Cardiac muscle cell (in vitro differentiated cells and primary cell): ENCODE results near the gene SPINK9. TPM values are rescaled to one million over a fixed set of nuclear protein-coding genes. Genes with fewer than 3 reads are reported as not detected.

Source experiments
- DNase-seq, 2 donors: peaks; one replicate each; pipeline versions ENCODE4 v3.0.0 to v3.0.0-alpha.2; 2010 to 2017; ENCODE audit warnings: low read depth in 1 of 2, low spot score in 1 of 2
- H3K27ac ChIP-seq: fragments of 200-600 bp; sonication (generic); 2 replicates; pipeline ENCODE4 v1.5.1; 2016
- H3K27me3 ChIP-seq: fragments of 200-600 bp; sonication (generic); 2 replicates; pipeline ENCODE4 v1.6.0; 2016; ENCODE audit warnings: control low read depth
- H3K36me3 ChIP-seq: fragments of 200-600 bp; sonication (generic); 2 replicates; pipeline ENCODE4 v1.5.1; 2016; ENCODE audit warnings: control low read depth
- H3K4me1 ChIP-seq: fragments of 200-600 bp; sonication (generic); 2 replicates; pipeline ENCODE4 v1.8.1; 2017; ENCODE audit warnings: low read depth, mild to moderate bottlenecking, mixed run types
- H3K4me3 ChIP-seq: fragments of 200-600 bp; sonication (generic); 2 replicates; pipeline ENCODE4 v1.5.1; 2016; ENCODE audit warnings: mild to moderate bottlenecking
- H3K9me3 ChIP-seq: fragments of 200-600 bp; sonication (generic); 2 replicates; pipeline ENCODE4 v1.5.1; 2017; ENCODE audit warnings: low read depth, mild to moderate bottlenecking, control low read depth
- polyA plus RNA-seq: library from polyadenylated mRNA; unstranded; fragments of >200 nt; fragmentation: Nextera tagmentation; extraction: Ambion mirVana; gene quantifications from 2 replicates; pipeline ENCODE4 v1.2.1, GENCODE V29; 2016
- total RNA-seq: library from RNA; depleted of rRNA; stranded (reverse); fragments of >200 nt; gene quantifications from 2 replicates; pipeline ENCODE4 v1.2.3, GENCODE V29; 2016
- TF ChIP-seq, protein P1 (sequence below): IDR thresholded peaks from 2 replicates; pipeline ENCODE4 v1.5.1; 2012; ENCODE audit warnings: low read depth, mild to moderate bottlenecking, low read length

Gene SPINK9
- total and polyA plus RNA-seq, 2 experiments from 2014 or later, result not detected

DNA sequence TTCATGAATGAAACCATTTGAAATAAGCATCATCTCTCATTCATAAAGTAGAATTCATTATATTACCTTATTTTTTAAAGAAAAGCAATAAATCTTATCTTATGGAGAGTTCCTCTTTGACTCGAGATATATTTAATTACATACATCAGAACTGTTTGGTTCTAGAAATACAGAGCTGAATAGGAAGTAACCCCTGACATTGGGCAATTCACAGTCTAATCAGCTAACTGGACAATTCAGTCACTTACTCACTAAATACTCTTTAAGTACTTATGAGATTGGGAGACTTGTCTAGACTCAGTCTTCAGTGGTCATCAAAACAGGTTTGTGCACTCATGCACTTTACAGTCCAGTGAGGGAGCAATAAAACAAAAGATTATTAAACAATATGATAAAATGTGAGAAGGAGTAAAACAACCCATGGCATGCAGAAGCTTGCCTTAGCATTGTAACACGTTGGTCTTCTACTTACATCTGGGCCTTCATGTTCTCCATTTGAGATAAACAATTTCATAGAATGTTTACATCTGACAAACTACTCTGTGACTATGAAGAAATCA, 36.9 kb downstream of the SPINK9 start:
- no peaks in the 10 kb centered on the region for H3K27me3 ChIP-seq
- H3K4me1 ChIP-seq, result peaks cover 25% of the 10 kb centered on the region
- DNase-seq, result no peak
- no peak overlapping the region for H3K4me3 ChIP-seq
- H3K36me3 ChIP-seq, result no peaks in the 10 kb centered on the region
- peaks cover 2% of the 10 kb centered on the region for H3K9me3 ChIP-seq
- TF ChIP-seq, protein P1, sequence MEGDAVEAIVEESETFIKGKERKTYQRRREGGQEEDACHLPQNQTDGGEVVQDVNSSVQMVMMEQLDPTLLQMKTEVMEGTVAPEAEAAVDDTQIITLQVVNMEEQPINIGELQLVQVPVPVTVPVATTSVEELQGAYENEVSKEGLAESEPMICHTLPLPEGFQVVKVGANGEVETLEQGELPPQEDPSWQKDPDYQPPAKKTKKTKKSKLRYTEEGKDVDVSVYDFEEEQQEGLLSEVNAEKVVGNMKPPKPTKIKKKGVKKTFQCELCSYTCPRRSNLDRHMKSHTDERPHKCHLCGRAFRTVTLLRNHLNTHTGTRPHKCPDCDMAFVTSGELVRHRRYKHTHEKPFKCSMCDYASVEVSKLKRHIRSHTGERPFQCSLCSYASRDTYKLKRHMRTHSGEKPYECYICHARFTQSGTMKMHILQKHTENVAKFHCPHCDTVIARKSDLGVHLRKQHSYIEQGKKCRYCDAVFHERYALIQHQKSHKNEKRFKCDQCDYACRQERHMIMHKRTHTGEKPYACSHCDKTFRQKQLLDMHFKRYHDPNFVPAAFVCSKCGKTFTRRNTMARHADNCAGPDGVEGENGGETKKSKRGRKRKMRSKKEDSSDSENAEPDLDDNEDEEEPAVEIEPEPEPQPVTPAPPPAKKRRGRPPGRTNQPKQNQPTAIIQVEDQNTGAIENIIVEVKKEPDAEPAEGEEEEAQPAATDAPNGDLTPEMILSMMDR, result no peak
- H3K27ac ChIP-seq, result peak overlapping the region; percentile 6

DNA sequence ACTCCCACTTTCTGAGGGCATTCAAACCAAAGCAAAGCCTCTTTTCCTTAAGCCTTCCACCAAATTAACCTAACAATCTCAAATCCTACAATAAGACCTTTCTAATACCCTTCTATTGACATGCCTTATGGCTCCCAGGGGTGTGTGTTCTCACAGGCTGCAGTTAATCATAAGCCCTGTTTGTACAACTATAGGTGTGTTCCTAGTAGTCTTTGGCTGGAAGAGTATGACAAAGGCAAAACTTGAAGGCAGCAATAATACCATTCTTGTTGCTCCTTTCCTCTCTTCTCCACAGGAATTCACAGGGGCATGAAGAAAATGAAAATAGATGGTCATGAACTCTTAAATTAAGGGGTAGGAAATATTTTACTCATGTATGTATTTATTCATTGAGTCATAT, 37.5 kb downstream of the SPINK9 start:
- Histone ChIP-seq H3K4me3 (no peak overlapping the region), H3K27ac (peak overlapping the region; percentile 52), H3K27me3 (no peaks in the 10 kb centered on the region), H3K36me3 (no peaks in the 10 kb centered on the region), H3K4me1 (peaks cover 25% of the 10 kb centered on the region), H3K9me3 (peaks cover 2% of the 10 kb centered on the region)
- TF ChIP-seq, protein P1, result no peak
- DNase-seq, result no peak

DNA sequence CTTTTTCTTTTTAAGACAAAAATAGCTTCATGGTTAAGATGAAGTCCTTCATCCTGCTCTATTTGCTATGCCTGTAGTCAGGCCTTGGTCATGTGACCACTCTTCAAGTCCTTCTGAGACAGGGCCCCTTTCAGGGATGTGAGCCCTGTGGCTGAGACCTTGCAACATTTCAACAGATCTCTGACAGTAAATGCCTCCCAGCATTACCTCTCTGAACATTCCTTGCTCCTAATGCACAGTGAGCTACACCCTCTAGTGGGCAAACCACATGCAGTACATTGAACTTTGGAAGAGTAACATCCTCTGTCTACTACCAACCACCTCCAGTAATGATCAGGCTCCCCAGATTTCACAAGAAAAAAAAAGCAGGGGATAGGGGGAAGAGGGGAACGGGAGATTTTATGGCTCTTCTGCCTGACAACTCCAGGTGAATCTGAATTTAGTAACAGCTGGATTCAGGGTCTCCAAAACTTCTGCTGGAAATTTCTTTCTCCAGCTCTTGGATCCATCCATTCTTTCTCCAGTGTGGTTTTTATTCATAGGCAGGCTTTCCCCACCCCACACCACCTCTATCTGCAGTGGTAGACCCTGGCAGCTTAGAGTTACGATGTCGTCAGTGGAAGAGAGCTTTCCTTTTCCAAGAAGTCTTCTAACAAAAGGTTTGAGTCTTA, 39.5 kb downstream of the SPINK9 start:
- H3K4me1 ChIP-seq, result peaks cover 25% of the 10 kb centered on the region
- H3K27me3 ChIP-seq, result no peaks in the 10 kb centered on the region
- H3K27ac ChIP-seq, result peak overlapping the region; percentile 40
- H3K4me3 ChIP-seq, result no peak overlapping the region
- DNase-seq, result peak; percentile 68 to 89
- no peaks in the 10 kb centered on the region for H3K9me3 ChIP-seq
- no peaks in the 10 kb centered on the region for H3K36me3 ChIP-seq
- TF ChIP-seq, protein P1, result peak; percentile 93

DNA sequence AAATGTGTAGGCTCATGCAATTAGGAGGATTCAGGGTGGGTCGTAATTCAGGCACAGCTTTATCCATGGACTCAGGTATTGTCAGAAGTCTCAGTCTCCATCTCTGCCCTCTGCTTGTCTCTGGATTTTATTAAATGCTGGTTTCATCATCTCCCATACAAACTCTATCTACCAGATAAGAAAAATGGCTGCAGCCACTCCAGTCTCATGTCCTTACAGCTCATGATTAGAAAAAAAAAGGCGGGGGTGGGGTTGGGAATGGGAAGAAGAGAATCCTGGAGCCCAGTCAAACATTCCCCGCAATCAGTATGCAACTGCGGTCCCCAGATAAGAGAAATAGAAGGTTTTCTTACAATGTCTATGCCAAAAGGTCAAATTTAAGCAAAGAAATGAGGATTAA, 40.8 kb downstream of the SPINK9 start:
- H3K27ac ChIP-seq, result peak overlapping the region; percentile 40
- peak in 1 of 2 donors; percentile 76 for DNase-seq
- H3K36me3 ChIP-seq, result no peaks in the 10 kb centered on the region
- TF ChIP-seq, protein P1, result no peak
- H3K27me3 ChIP-seq, result no peaks in the 10 kb centered on the region
- no peak overlapping the region for H3K4me3 ChIP-seq
- peaks cover 25% of the 10 kb centered on the region for H3K4me1 ChIP-seq
- no peaks in the 10 kb centered on the region for H3K9me3 ChIP-seq

DNA sequence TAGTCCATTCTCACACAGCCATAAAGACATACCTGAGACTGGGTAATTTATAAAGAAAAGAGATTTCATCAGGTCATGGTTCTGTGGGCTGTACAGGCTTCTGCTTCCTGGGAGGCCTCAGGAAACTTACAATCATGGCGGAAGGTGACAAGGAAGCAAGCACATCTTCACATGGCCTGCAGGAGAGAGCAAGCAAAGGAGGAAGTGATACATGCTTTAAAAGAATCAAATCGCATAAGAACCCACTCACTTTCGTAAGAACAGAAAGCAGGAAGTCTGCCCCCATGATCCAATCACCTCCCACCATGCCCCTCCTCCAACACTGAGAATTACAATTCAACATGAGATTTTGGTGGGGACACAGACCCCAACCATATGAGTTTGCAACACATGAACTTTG, 43.3 kb downstream of the SPINK9 start:
- Histone ChIP-seq H3K36me3 (no peaks in the 10 kb centered on the region), H3K4me3 (no peak overlapping the region), H3K9me3 (no peaks in the 10 kb centered on the region), H3K27ac (no peak overlapping the region), H3K27me3 (no peaks in the 10 kb centered on the region), H3K4me1 (peaks cover 30% of the 10 kb centered on the region)
- no peak for DNase-seq
- TF ChIP-seq, protein P1, result no peak
